ENCODE data around the gene CYP4A11.
"Not testable (repeated sequence)": the region's sequence is repeated elsewhere in the genome, so short reads cannot be mapped to it uniquely, and the experiment has no call there.

GRCh38 chr1:46932020-46932419, 9.3 kb downstream of the CYP4A11 start:
- TF ChIP-seq CTCF, POLR2A (IDR thresholded peaks at IDR 0.05): not testable (repeated sequence)
